ENCODE data around the gene ARHGAP29.

Gene ARHGAP29

DNA sequence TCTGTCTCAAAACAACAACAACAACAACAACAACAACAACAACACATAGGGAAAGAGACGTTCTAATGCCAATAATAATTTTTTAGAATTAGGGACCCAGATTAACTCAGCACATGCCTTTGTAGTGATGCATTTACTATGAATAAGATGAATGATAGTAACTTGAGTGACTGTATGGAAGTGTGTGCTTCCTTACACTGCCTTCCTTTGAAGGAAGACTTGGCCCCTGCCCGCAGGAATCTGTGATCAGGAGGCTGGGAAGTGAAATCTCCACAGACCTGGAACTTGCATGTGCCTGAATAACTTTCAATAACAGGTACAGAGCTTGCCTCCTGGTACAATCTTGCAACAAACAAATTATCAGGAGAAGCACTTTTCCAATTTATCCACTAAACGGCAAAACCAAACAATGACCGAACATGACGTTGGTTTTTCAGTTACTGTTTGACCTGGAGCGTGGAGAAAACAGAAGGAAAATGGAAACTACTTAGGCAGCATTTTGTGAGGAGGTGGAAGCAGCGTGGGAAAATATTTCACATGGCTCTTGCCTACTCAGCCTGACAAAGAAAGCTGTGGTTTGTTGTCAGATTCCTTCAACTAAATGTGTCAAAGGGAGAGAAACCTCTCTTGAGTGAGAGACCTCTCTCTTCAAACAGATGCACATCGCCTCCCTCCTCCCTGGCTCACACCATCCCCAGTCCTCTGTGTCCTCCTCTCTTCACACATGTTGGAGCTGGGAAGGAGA, 106.4 kb downstream of the ARHGAP29 start:
- TF ChIP-seq, protein P1, sequence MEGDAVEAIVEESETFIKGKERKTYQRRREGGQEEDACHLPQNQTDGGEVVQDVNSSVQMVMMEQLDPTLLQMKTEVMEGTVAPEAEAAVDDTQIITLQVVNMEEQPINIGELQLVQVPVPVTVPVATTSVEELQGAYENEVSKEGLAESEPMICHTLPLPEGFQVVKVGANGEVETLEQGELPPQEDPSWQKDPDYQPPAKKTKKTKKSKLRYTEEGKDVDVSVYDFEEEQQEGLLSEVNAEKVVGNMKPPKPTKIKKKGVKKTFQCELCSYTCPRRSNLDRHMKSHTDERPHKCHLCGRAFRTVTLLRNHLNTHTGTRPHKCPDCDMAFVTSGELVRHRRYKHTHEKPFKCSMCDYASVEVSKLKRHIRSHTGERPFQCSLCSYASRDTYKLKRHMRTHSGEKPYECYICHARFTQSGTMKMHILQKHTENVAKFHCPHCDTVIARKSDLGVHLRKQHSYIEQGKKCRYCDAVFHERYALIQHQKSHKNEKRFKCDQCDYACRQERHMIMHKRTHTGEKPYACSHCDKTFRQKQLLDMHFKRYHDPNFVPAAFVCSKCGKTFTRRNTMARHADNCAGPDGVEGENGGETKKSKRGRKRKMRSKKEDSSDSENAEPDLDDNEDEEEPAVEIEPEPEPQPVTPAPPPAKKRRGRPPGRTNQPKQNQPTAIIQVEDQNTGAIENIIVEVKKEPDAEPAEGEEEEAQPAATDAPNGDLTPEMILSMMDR (IDR thresholded peaks at IDR 0.05; ENCODE audit: low read depth, low read length, missing control alignments): no peak
- Histone ChIP-seq H3K27me3 (replicated peaks) (no peaks in the 10 kb centered on the region), H3K4me3 (ENCODE audit: low read depth, low read length) (no peak overlapping the region), H3K27ac (peak overlapping the region; percentile 91), H3K36me3 (replicated peaks) (no peaks in the 10 kb centered on the region)
- DNase-seq: peak; percentile 78
- in situ Hi-C loops (cut with HindIII; ENCODE audit: low pct_ligation_motif_present, low sequenced_read_pairs): no loop called here

GRCh38 chr1:94126651-94127050, 110.7 kb downstream of the ARHGAP29 start:
- no peak for DNase-seq
- no peak overlapping the region for H3K4me3 ChIP-seq (ENCODE audit: low read depth, low read length)
- no peak overlapping the region for H3K27ac ChIP-seq
- H3K27me3 ChIP-seq (replicated peaks): no peaks in the 10 kb centered on the region
- TF ChIP-seq, protein P1 (IDR thresholded peaks at IDR 0.05; ENCODE audit: low read depth, low read length, missing control alignments): no peak
- in situ Hi-C loops (cut with HindIII; ENCODE audit: low pct_ligation_motif_present, low sequenced_read_pairs): no loop called here
- H3K36me3 ChIP-seq (replicated peaks): no peaks in the 10 kb centered on the region

GRCh38 chr1:94125551-94126514, 111.6 kb downstream of the ARHGAP29 start:
- Histone ChIP-seq H3K36me3 (replicated peaks) (no peaks in the 10 kb centered on the region), H3K4me3 (ENCODE audit: low read depth, low read length) (no peak overlapping the region), H3K27ac (no peak overlapping the region), H3K27me3 (replicated peaks) (no peaks in the 10 kb centered on the region)
- TF ChIP-seq, protein P1 (IDR thresholded peaks at IDR 0.05; ENCODE audit: low read depth, low read length, missing control alignments): no peak
- in situ Hi-C loops (cut with HindIII; ENCODE audit: low pct_ligation_motif_present, low sequenced_read_pairs): no loop called here
- DNase-seq: no peak

DNA sequence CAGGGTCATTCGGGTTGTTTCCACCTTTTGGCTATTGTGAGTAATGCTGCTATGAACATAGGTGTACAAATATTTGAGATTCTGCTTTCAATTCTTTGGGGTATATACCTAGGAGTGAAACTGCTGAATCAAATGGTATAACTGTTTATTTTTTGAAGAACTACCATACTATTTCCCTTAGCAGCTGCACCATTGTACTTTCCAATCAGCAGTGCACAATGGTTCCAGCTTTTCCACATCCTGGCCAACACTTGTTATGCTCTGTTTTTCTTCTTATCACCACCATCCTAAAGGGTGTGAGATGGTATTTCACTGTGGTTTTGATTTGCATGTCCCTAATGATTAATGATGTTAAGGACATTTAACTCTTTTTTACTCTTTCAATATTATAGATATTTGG, 112.8 kb downstream of the ARHGAP29 start:
- TF ChIP-seq, protein P1 (IDR thresholded peaks at IDR 0.05; ENCODE audit: low read depth, low read length, missing control alignments): no peak
- in situ Hi-C loops (cut with HindIII; ENCODE audit: low pct_ligation_motif_present, low sequenced_read_pairs): no loop called here
- no peak overlapping the region for H3K4me3 ChIP-seq (ENCODE audit: low read depth, low read length)

GRCh38 chr1:94122201-94122970, 115.0 kb downstream of the ARHGAP29 start:
- H3K36me3 ChIP-seq (replicated peaks): no peaks in the 10 kb centered on the region
- no peak overlapping the region for H3K27ac ChIP-seq
- in situ Hi-C loops (cut with HindIII; ENCODE audit: low pct_ligation_motif_present, low sequenced_read_pairs): no loop called here
- DNase-seq: peak; percentile 82
- no peaks in the 10 kb centered on the region for H3K27me3 ChIP-seq (replicated peaks)
- TF ChIP-seq, protein P1 (IDR thresholded peaks at IDR 0.05; ENCODE audit: low read depth, low read length, missing control alignments): no peak
- H3K4me3 ChIP-seq (ENCODE audit: low read depth, low read length): no peak overlapping the region

More for the DNA sequence above, 112.8 kb downstream of the ARHGAP29 start:
- no peak overlapping the region for H3K27ac ChIP-seq
- no peaks in the 10 kb centered on the region for H3K27me3 ChIP-seq (replicated peaks)
- no peaks in the 10 kb centered on the region for H3K36me3 ChIP-seq (replicated peaks)
- no peak for DNase-seq
